K562 (cell line): Measurements from ENCODE around the gene MAL. TPM values are rescaled to one million over a fixed set of nuclear protein-coding genes. Genes with fewer than 3 reads are reported as not detected.

Source experiments
- ATAC-seq: fragments of 200-7000 bp; cut with Tn5 transposase; 3 replicates; pipeline ENCODE4 v1.9.1; 2020; ENCODE audit warnings: moderate library complexity
- BruUV-seq: library from RNA; stranded (reverse); fragments of 400-500 nt; replicated peaks from 2 replicates; lab custom pipeline; 2021; lab: Mats Ljungman, UMichigan
- CTCF ChIA-PET: fragments of 300-600 bp; formaldehyde crosslinking; extraction: SDS; loops from one replicate; lab custom pipeline; 2021; ENCODE audit warnings: low intra/inter-chr PET ratio; lab: Yijun Ruan, JAX
- POLR2A ChIA-PET: fragments of 300-600, 350-650 bp; sonication (Branson Sonifier 250); formaldehyde crosslinking; extraction: SDS; loops from one replicate; lab custom pipeline; 2021; ENCODE audit warnings: antibody characterized with exemption, inconsistent platforms; lab: Yijun Ruan, JAX
- DNase-seq, 4 experiments: peaks; one replicate each; pipeline versions ENCODE4 v3.0.0 to v3.0.0-alpha.2; 2011 to 2018; ENCODE audit warnings: low spot score in 3 of 4, mixed read lengths in 3 of 4; ENCODE audit errors: extremely low read depth in 1 of 4
- FAIRE-seq: peaks from 2 replicates; lab custom pipeline; 2011; peaks lifted over from hg19 to GRCh38; lab: Jason Lieb, UNC
- H2AFZ ChIP-seq: 2 replicates; pipeline ENCODE4 v1.6.0; 2011; ENCODE audit warnings: low read depth, low read length, control low read depth, inconsistent platforms
- H3K27ac ChIP-seq: fragments of 200-600 bp; 3 replicates; pipeline ENCODE4 v1.8.0; 2011; ENCODE audit warnings: low read depth, mild to moderate bottlenecking, control low read depth, inconsistent platforms, low read length, moderate library complexity, mixed read lengths; ENCODE audit errors: extremely low read depth
- H3K27me3 ChIP-seq, 2 experiments: fragments of 300-600 bp in 1 of 2; 2 replicates in 1 of 2; 3 replicates in 1 of 2; pipeline versions ENCODE4 v1.6.0 to v1.8.0; 2011; ENCODE audit warnings: inconsistent platforms in 2 of 2, low read length in 2 of 2, mild to moderate bottlenecking in 1 of 2, mixed read lengths in 1 of 2, moderate library complexity in 1 of 2; ENCODE audit not compliant: control insufficient read depth in 2 of 2, insufficient read depth in 2 of 2
- H3K36me3 ChIP-seq: fragments of 300-600 bp; 3 replicates; pipeline ENCODE4 v1.8.0; 2011; ENCODE audit warnings: mild to moderate bottlenecking, low read length, inconsistent platforms; ENCODE audit not compliant: control insufficient read depth, insufficient read depth
- H3K4me1 ChIP-seq, 2 experiments: fragments of 200-600 bp in 1 of 2; replicated peaks in 1 of 2; 2 replicates in 1 of 2; 3 replicates in 1 of 2; pipeline versions ENCODE4 v1.5.1 to v1.8.0; 2011; ENCODE audit warnings: inconsistent platforms in 2 of 2, low read length in 2 of 2, mild to moderate bottlenecking in 1 of 2, mixed read lengths in 1 of 2, moderate library complexity in 1 of 2; ENCODE audit not compliant: control insufficient read depth in 2 of 2, insufficient read depth in 2 of 2
- H3K4me2 ChIP-seq: 2 replicates; pipeline ENCODE4 v1.6.1; 2011; ENCODE audit warnings: low read length, control low read depth, inconsistent platforms, mixed read lengths; ENCODE audit not compliant: insufficient read depth
- H3K4me3 ChIP-seq: fragments of 200-600 bp; sonication (generic), shearing (Covaris generic); 2 replicates; pipeline ENCODE4 v1.5.1; 2016; ENCODE audit warnings: control low read depth, inconsistent platforms
- H3K79me2 ChIP-seq: fragments of 200-600 bp; 3 replicates; pipeline ENCODE4 v1.8.0; 2011; ENCODE audit warnings: low read length, inconsistent platforms; ENCODE audit not compliant: control insufficient read depth, insufficient read depth
- H3K9ac ChIP-seq, 2 experiments: 2 replicates each; pipeline versions ENCODE4 v1.6.0 to v1.6.1; 2011; ENCODE audit warnings: low read depth in 2 of 2, low read length in 2 of 2, control low read depth in 1 of 2, inconsistent platforms in 1 of 2, mild to moderate bottlenecking in 1 of 2, mixed read lengths in 1 of 2; ENCODE audit not compliant: insufficient read depth in 1 of 2
- H3K9me1 ChIP-seq: one replicate; pipeline ENCODE4 v1.6.0; 2011; ENCODE audit warnings: inconsistent platforms, mild to moderate bottlenecking, low read length, moderate library complexity; ENCODE audit not compliant: control insufficient read depth, insufficient read depth
- H3K9me3 ChIP-seq: replicated peaks from 2 replicates; pipeline ENCODE4 v1.5.1; 2011; ENCODE audit warnings: low read depth, low read length, inconsistent platforms; ENCODE audit not compliant: control insufficient read depth, insufficient read depth
- H4K20me1 ChIP-seq: replicated peaks from 2 replicates; pipeline ENCODE4 v1.6.1; 2011; ENCODE audit warnings: low read length, inconsistent platforms, mixed read lengths; ENCODE audit not compliant: control insufficient read depth, insufficient read depth
- NR0B1 ChIP-seq: fragments of 450-650 bp; IDR thresholded peaks from one replicate; pipeline ENCODE4 v1.6.1; 2018; ENCODE audit warnings: mild to moderate bottlenecking, moderate library complexity; ENCODE audit not compliant: partially characterized antibody
- TEAD4 ChIP-seq, 2 experiments: sonication (generic) in 1 of 2; formaldehyde crosslinking in 1 of 2; IDR thresholded peaks; 2 replicates each; pipeline versions ENCODE4 v1.6.1 to v1.8.0; 2012 to 2022; ENCODE audit warnings: borderline replicate concordance in 1 of 2, inconsistent platforms in 1 of 2, low read length in 1 of 2, mild to moderate bottlenecking in 1 of 2, missing genetic modification reagents in 1 of 2
- ZSCAN29 ChIP-seq: fragments of 450-650 bp; IDR thresholded peaks from 2 replicates; pipeline ENCODE4 v1.6.1; 2017
- WGBS: fragments of 100-300 bp; shearing (Covaris generic); methylation state at CpG from one replicate; pipeline ENCODE4 v1.1.6; 2016; ENCODE audit warnings: low coverage, mixed read lengths; ENCODE audit not compliant: insufficient coverage; ENCODE audit errors: missing lambda C conversion rate; 5-methylcytosine and 5-hydroxymethylcytosine counted together
- in situ Hi-C: fragments of 300-500 bp; cut with MboI; formaldehyde crosslinking; loops from 4 replicates; pipeline ENCODE4 v1.15.0; 2018; ENCODE audit warnings: inconsistent platforms, mixed read lengths
- intact Hi-C: fragments of 100-400 bp; cut with micrococcal nuclease; formaldehyde crosslinking; loops from 2 replicates; pipeline ENCODE4 v1.14.2; 2022
- polyA plus RNA-seq, 8 experiments: library from polyadenylated mRNA; depleted of rRNA in 4 of 8; stranded (reverse) in 5 of 8; unstranded in 3 of 8; fragments of >200 nt; fragmentation: Nextera tagmentation in 2 of 8; fragmentation: Illumina TruSeq in 1 of 8; extraction: Ambion mirVana in 2 of 8; extraction: Trizol in 1 of 8; gene quantifications; 2 replicates each; pipeline versions ENCODE4 v1.2.1 to v1.2.3, GENCODE V29; 2011 to 2014; ENCODE audit warnings: inconsistent platforms in 1 of 8, missing spikeins in 1 of 8
- total RNA-seq, 7 experiments: library from RNA; depleted of rRNA in 6 of 7; stranded (reverse); fragments of >200 nt in 6 of 7; fragmentation: Illumina TruSeq in 2 of 7; extraction: Trizol in 2 of 7; gene quantifications; 2 replicates each; pipeline versions ENCODE4 v1.2.1 to v1.2.3, GENCODE V29; 2011 to 2021; ENCODE audit warnings: low replicate concordance in 1 of 7
- TF ChIP-seq, protein P1 (sequence below): fragments of 450-650 bp; IDR thresholded peaks from 2 replicates; pipeline ENCODE4 v1.6.1; 2016; ENCODE audit warnings: low read depth, mild to moderate bottlenecking, moderate library complexity

The MAL gene
- total and polyA plus RNA-seq, 9 of the 15 experiments (the other 6 are each of a cell fraction or from before 2014, with no cell fraction given) = not detected

DNA sequence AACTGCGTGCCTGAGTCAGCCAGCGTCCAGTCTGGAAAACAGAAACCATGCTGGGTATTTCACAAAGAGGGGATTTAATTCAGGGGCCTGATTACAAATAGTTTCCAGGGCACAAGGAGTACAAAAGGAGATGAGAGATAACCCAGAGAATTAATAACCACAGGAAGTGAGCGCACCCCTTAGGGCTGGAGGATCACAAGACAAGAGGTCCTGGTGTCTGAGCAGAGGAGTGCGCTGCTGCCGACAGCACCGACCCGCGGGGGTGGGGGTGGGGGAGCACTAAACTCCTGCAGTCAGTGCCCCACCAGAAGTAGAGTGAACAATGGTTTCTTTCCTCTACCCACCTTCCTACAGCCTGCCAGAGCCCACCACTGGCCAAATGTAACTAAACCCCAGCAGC, 20.8 kb upstream of the MAL start (continued):
- no peak for TF ChIP-seq NR0B1
- no peak for TF ChIP-seq TEAD4 (IDR thresholded peaks at IDR 0.05; ENCODE audit: low read length)
- no peak for TF ChIP-seq TEAD4 (CRISPR knock-in tag; IDR thresholded peaks at IDR 0.05; ENCODE audit: borderline replicate concordance)

- Histone ChIP-seq H3K4me2 (no peak overlapping the region), H3K9ac (no peak overlapping the region), H3K4me3 (no peak overlapping the region), H3K9me1 (no peaks in the 10 kb centered on the region), H4K20me1 (no peaks in the 10 kb centered on the region), H3K79me2 (no peaks in the 10 kb centered on the region), H3K9me3 (no peaks in the 10 kb centered on the region), H3K27me3 (peaks cover 10 to 43% of the 10 kb centered on the region in 2 experiments; a peak in 4 of 5 replicates), H3K4me1 (no peaks in the 10 kb centered on the region), H3K27ac (no peak overlapping the region), H3K36me3 (no peaks in the 10 kb centered on the region), H2AFZ (no peak overlapping the region)
- POLR2A ChIA-PET = no interaction called here
- CTCF ChIA-PET = no interaction called here
- WGBS = 0% methylated on average over 9 of the region's 9 CpGs
- TF ChIP-seq, protein P1, sequence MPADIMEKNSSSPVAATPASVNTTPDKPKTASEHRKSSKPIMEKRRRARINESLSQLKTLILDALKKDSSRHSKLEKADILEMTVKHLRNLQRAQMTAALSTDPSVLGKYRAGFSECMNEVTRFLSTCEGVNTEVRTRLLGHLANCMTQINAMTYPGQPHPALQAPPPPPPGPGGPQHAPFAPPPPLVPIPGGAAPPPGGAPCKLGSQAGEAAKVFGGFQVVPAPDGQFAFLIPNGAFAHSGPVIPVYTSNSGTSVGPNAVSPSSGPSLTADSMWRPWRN = no peak
- TF ChIP-seq ZSCAN29 = no peak
- BruUV-seq = no TSS peak
- FAIRE-seq (no peak), DNase-seq (no peak), ATAC-seq (no peak)
- intact Hi-C loops (no loop called here), in situ Hi-C loops (no loop called here)
These were observed 19.8 kb upstream of the MAL start for GRCh38 chr2:95005726-95006125.
